HCT116 (cell line): Measurements from ENCODE around the gene NUB1. TPM values are rescaled to one million over a fixed set of nuclear protein-coding genes. Genes with fewer than 3 reads are reported as not detected.

Source experiments
- ATAC-seq: fragments of 200-7000 bp; cut with Tn5 transposase; 2 replicates; pipeline ENCODE4 v1.9.1; 2020; ENCODE audit warnings: mild to moderate bottlenecking, moderate library complexity
- BruUV-seq: library from RNA; stranded (reverse); fragments of 400-500 nt; replicated peaks from 2 replicates; lab custom pipeline; 2021; lab: Mats Ljungman, UMichigan
- CTCF ChIA-PET: fragments of 300-600 bp; sonication (Branson Sonifier 250); formaldehyde crosslinking; loops from one replicate; lab custom pipeline; 2021; ENCODE audit warnings: antibody characterized with exemption; lab: Charles Lee
- POLR2A ChIA-PET: fragments of 300-600, 350-600 bp; sonication (Branson Sonifier 250); formaldehyde crosslinking; loops from one replicate; lab custom pipeline; 2021; ENCODE audit warnings: antibody characterized with exemption; lab: Charles Lee
- RAD21 ChIA-PET, 2 experiments: fragments of 300-600 bp; sonication (Branson Sonifier 250); formaldehyde crosslinking; loops; one replicate each; lab custom pipeline; 2023; ENCODE audit warnings: low total read pairs in 2 of 2; ENCODE audit not compliant: uncharacterized antibody in 2 of 2, unreplicated experiment in 2 of 2, low non-redundant PET in 1 of 2; lab: Charles Lee
- DNase-seq: peaks from one replicate; pipeline ENCODE4 v3.0.0-alpha.2; 2010; ENCODE audit warnings: low read depth, low spot score
- H2AFZ ChIP-seq: fragments of 200-600 bp; shearing (Covaris generic), sonication (generic); 2 replicates; pipeline ENCODE4 v1.6.1; 2017; ENCODE audit warnings: low read depth, mixed run types, mixed read lengths, antibody characterized with exemption, low read length; ENCODE audit not compliant: poor library complexity, severe bottlenecking
- H3K27ac ChIP-seq: 2 replicates; pipeline ENCODE4 v1.5.1; 2012; ENCODE audit warnings: low read depth, low read length
- H3K27me3 ChIP-seq: fragments of 200-600 bp; sonication (generic); 2 replicates; pipeline ENCODE4 v1.6.1; 2016; ENCODE audit warnings: mixed run types, low read length, mixed read lengths; ENCODE audit not compliant: insufficient read depth
- H3K36me3 ChIP-seq, 2 experiments: fragments of 200-500 bp in 1 of 2; fragments of 200-600 bp in 1 of 2; sonication (Bioruptor generic) in 1 of 2; sonication (generic) in 1 of 2; 2 replicates each; pipeline versions ENCODE4 v1.5.1 to v1.6.1; 2014 to 2016; ENCODE audit warnings: low read length in 2 of 2, inconsistent platforms in 1 of 2, mixed read lengths in 1 of 2, mixed run types in 1 of 2; ENCODE audit not compliant: insufficient read depth in 2 of 2, control insufficient read depth in 1 of 2
- H3K4me1 ChIP-seq, 2 experiments: fragments of 200-600 bp in 1 of 2; sonication (generic) in 1 of 2; 2 replicates each; pipeline versions ENCODE4 v1.5.1 to v1.6.1; 2012 to 2017; ENCODE audit warnings: low read length in 2 of 2, inconsistent platforms in 1 of 2, mild to moderate bottlenecking in 1 of 2, mixed read lengths in 1 of 2, mixed run types in 1 of 2, moderate library complexity in 1 of 2; ENCODE audit not compliant: insufficient read depth in 2 of 2, control insufficient read depth in 1 of 2
- H3K4me2 ChIP-seq: fragments of 200-600 bp; sonication (generic); 2 replicates; pipeline ENCODE4 v1.6.1; 2017; ENCODE audit warnings: mixed run types, low read length, mixed read lengths
- H3K4me3 ChIP-seq, 2 experiments: fragments of 200-600 bp in 1 of 2; sonication (generic) in 1 of 2; replicated peaks in 1 of 2; 2 replicates each; pipeline ENCODE4 v1.5.1; 2011 to 2016; ENCODE audit warnings: low read length in 2 of 2, control low read depth in 1 of 2, low read depth in 1 of 2, mild to moderate bottlenecking in 1 of 2, mixed read lengths in 1 of 2, mixed run types in 1 of 2
- H3K79me2 ChIP-seq: fragments of 200-600 bp; sonication (generic); 2 replicates; pipeline ENCODE4 v1.6.1; 2017; ENCODE audit warnings: mild to moderate bottlenecking, mixed run types, low read length, moderate library complexity, mixed read lengths; ENCODE audit not compliant: insufficient read depth
- H3K9ac ChIP-seq: fragments of 200-600 bp; sonication (generic); 2 replicates; pipeline ENCODE4 v1.6.1; 2016; ENCODE audit warnings: low read length, mixed read lengths
- H3K9me2 ChIP-seq: fragments of 200-600 bp; sonication (generic), shearing (Covaris generic); 2 replicates; pipeline ENCODE4 v1.6.1; 2017; ENCODE audit warnings: mixed run types, mild to moderate bottlenecking, moderate library complexity; ENCODE audit not compliant: insufficient read depth
- H3K9me3 ChIP-seq, 2 experiments: fragments of 200-500 bp in 1 of 2; fragments of 200-600 bp in 1 of 2; sonication (Bioruptor generic) in 1 of 2; sonication (generic) in 1 of 2; 2 replicates each; pipeline ENCODE4 v1.6.1; 2014 to 2017; ENCODE audit warnings: low read length in 2 of 2, mixed read lengths in 2 of 2, inconsistent platforms in 1 of 2, low read depth in 1 of 2, mild to moderate bottlenecking in 1 of 2, mixed run types in 1 of 2, moderate library complexity in 1 of 2; ENCODE audit not compliant: control insufficient read depth in 1 of 2, insufficient read depth in 1 of 2
- H4K20me1 ChIP-seq: fragments of 200-600 bp; sonication (generic), shearing (Covaris generic); 2 replicates; pipeline ENCODE4 v1.6.1; 2017; ENCODE audit warnings: mixed run types, mild to moderate bottlenecking, moderate library complexity; ENCODE audit not compliant: insufficient read depth
- CBX3 ChIP-seq: IDR thresholded peaks from 2 replicates; pipeline ENCODE4 v1.6.1; 2012; ENCODE audit warnings: low read depth
- CTCF ChIP-seq, 3 experiments: fragments of 200-600 bp in 1 of 3; sonication (generic) in 1 of 3; IDR thresholded peaks in 2 of 3; conservative IDR thresholded peaks in 1 of 3; 2 replicates each; pipeline ENCODE4 v1.5.1; 2012 to 2017; ENCODE audit warnings: low read depth in 2 of 3, low read length in 2 of 3, antibody characterized with exemption in 1 of 3, borderline replicate concordance in 1 of 3, control low read depth in 1 of 3, mild to moderate bottlenecking in 1 of 3, mixed read lengths in 1 of 3, mixed run types in 1 of 3, moderate library complexity in 1 of 3; ENCODE audit not compliant: insufficient read depth in 1 of 3
- REST ChIP-seq: IDR thresholded peaks from 2 replicates; pipeline ENCODE4 v1.6.1; 2012; ENCODE audit warnings: low read depth
- YY1 ChIP-seq: IDR thresholded peaks from 2 replicates; pipeline ENCODE4 v1.6.1; 2011; ENCODE audit warnings: low read length, low read depth, moderate library complexity, mild to moderate bottlenecking; ENCODE audit not compliant: insufficient replicate concordance; ENCODE audit errors: extremely low read depth
- intact Hi-C: fragments of 100-400 bp; cut with micrococcal nuclease; formaldehyde crosslinking; loops from 2 replicates; pipeline ENCODE4 v1.10.0; 2022
- total RNA-seq: library from RNA; stranded (reverse); gene quantifications from one replicate; pipeline ENCODE4 v1.2.1, GENCODE V29; 2021; ENCODE audit not compliant: unreplicated experiment

NUB1 gene
- total RNA-seq, 1 experiment from 2014 or later, result 44.0 TPM

- no peak for TF ChIP-seq REST
- peak; percentile 26 to 47 (median 44); a peak in 5 of 6 replicates for TF ChIP-seq CTCF (IDR thresholded peaks at IDR 0.05 in 2 of 3, conservative IDR thresholded peaks at IDR 0.05 in 1 of 3; ENCODE audit: borderline replicate concordance in 1 of 3, insufficient read depth in 1 of 3, low read depth in 2 of 3, low read length in 2 of 3)
These were observed 31.0 kb upstream of the NUB1 start (continued) for GRCh38 chr7:151310578-151310977.

- Histone ChIP-seq H2AFZ (no peak overlapping the region), H3K4me2 (no peak overlapping the region), H4K20me1 (no peaks in the 10 kb centered on the region), H3K9me3 (peaks cover 0 to 14% of the 10 kb centered on the region in 2 experiments; a peak in 1 of 4 replicates), H3K36me3 (no peaks in the 10 kb centered on the region), H3K79me2 (no peaks in the 10 kb centered on the region), H3K27ac (no peak overlapping the region), H3K4me1 (no peaks in the 10 kb centered on the region), H3K4me3 (no peak overlapping the region), H3K27me3 (no peaks in the 10 kb centered on the region), H3K9me2 (no peaks in the 10 kb centered on the region), H3K9ac (no peak overlapping the region)
- POLR2A ChIA-PET, result no interaction called here
- TF ChIP-seq CBX3, result peak; percentile 99
- peak; percentile 14 to 64 (median 40); a peak in 5 of 6 replicates for TF ChIP-seq CTCF (IDR thresholded peaks at IDR 0.05 in 2 of 3, conservative IDR thresholded peaks at IDR 0.05 in 1 of 3; ENCODE audit: borderline replicate concordance in 1 of 3, insufficient read depth in 1 of 3, low read depth in 2 of 3, low read length in 2 of 3)
- TF ChIP-seq YY1, result no peak
- no peak for DNase-seq
- intact Hi-C loops, result loop anchor here (10.0 kb wide), 1 partner anchor 443 kb away; no protein-coding TSS in a partner anchor
- no TSS peak for BruUV-seq
- ATAC-seq, result peak; percentile 33; the same call in 1 of the 2 replicates
- CTCF ChIA-PET, result interaction anchor here (0.6 to 1.9 kb wide), 3 partner anchors 11 to 85 kb away, joined by 3 to 5 read pairs (median 5); partner anchors contain the start of gene NUB1
- RAD21 ChIA-PET, result no interaction called here
These were observed 30.2 kb upstream of the NUB1 start for GRCh38 chr7:151311294-151311864.
